ENCODE results near the gene CACNG8. TPM values are rescaled to one million over a fixed set of nuclear protein-coding genes. Genes with fewer than 3 reads are reported as not detected.

The CACNG8 gene
- total RNA-seq, result under 0.01 TPM in 2 replicates

GRCh38 chr19:53962887-53963431 is at the start of gene CACNG8:
TSS of gene CACNG8 (plus strand) at chr19:53962937.

GRCh38 chr19:53991224-53992113 is 28.7 kb downstream of the CACNG8 start, which contains the start of gene CACNG6:
TSS of gene CACNG6 (plus strand) at chr19:53991637. CDS start at chr19:53992878, 1,241 bp downstream.

Other genes starting within 250 kb of the CACNG8 start
- gene NLRP12, start 138.6 kb upstream of the CACNG8 start, total RNA-seq, result not detected in 2 replicates
- 67.2 and 68.3 TPM in 2 replicates for gene MYADM, start 95.1 kb upstream of the CACNG8 start, total RNA-seq
- not detected in 2 replicates for gene PRKCG, start 80.7 kb upstream of the CACNG8 start, total RNA-seq
- under 0.01 TPM in 1 of 2 replicates, not detected in the other for gene CACNG7, start 53.7 kb upstream of the CACNG8 start, total RNA-seq
- 0.18 and 1.2 TPM in 2 replicates for gene CACNG6, start 28.7 kb downstream of the CACNG8 start, total RNA-seq
- gene VSTM1, start 101.0 kb downstream of the CACNG8 start, total RNA-seq, result not detected in 2 replicates
- not detected in 2 replicates for gene TARM1, start 118.4 kb downstream of the CACNG8 start, total RNA-seq
- under 0.01 TPM in 1 of 2 replicates, not detected in the other for gene OSCAR, start 137.9 kb downstream of the CACNG8 start, total RNA-seq
- 10.3 and 42.7 TPM in 2 replicates for gene NDUFA3, start 139.9 kb downstream of the CACNG8 start, total RNA-seq
- 22.0 and 31.4 TPM in 2 replicates for gene TFPT, start 152.7 kb downstream of the CACNG8 start, total RNA-seq
- gene PRPF31, start 152.8 kb downstream of the CACNG8 start, total RNA-seq, result 79.4 and 89.7 TPM in 2 replicates
- gene CNOT3, start 174.8 kb downstream of the CACNG8 start, total RNA-seq, result 10.3 and 26.2 TPM in 2 replicates
- 3.7 and 4.0 TPM in 2 replicates for gene LENG1, start 196.8 kb downstream of the CACNG8 start, total RNA-seq
- not detected in 2 replicates for gene TMC4, start 210.2 kb downstream of the CACNG8 start, total RNA-seq
- gene MBOAT7, start 226.6 kb downstream of the CACNG8 start, total RNA-seq, result 257 and 295 TPM in 2 replicates
- gene TSEN34, start 228.4 kb downstream of the CACNG8 start, total RNA-seq, result 126 and 135 TPM in 2 replicates
- 2,808 and 2,848 TPM in 2 replicates for gene RPS9, start 237.9 kb downstream of the CACNG8 start, total RNA-seq

Measured in myometrial cell (primary cell).